Skeletal muscle satellite cell (primary cell): ENCODE results near the gene FAM83F.
"Not testable (repeated sequence)": the region's sequence is repeated elsewhere in the genome, so short reads cannot be mapped to it uniquely, and the experiment has no call there.

ENCODE experiments used
- H3K27me3 ChIP-seq: 2 replicates; pipeline ENCODE4 v1.7.0; 2013; ENCODE audit warnings: low read length; ENCODE audit not compliant: control insufficient read depth, insufficient read depth
- H3K36me3 ChIP-seq: 2 replicates; pipeline ENCODE4 v1.7.0; 2013; ENCODE audit warnings: mild to moderate bottlenecking, control low read depth, low read length; ENCODE audit not compliant: insufficient read depth
- H3K4me1 ChIP-seq: 2 replicates; pipeline ENCODE4 v1.7.0; 2013; ENCODE audit warnings: low read length; ENCODE audit not compliant: control insufficient read depth, insufficient read depth
- H3K4me2 ChIP-seq: 2 replicates; pipeline ENCODE4 v1.7.0; 2013; ENCODE audit warnings: mild to moderate bottlenecking, low read length
- H3K4me3 ChIP-seq: 2 replicates; pipeline ENCODE4 v1.7.0; 2013; ENCODE audit warnings: low read length
- H3K9ac ChIP-seq: 2 replicates; pipeline ENCODE4 v1.7.0; 2013; ENCODE audit warnings: mild to moderate bottlenecking, low read depth, low read length, moderate library complexity
- H3K9me3 ChIP-seq: replicated peaks from 2 replicates; pipeline ENCODE4 v1.7.0; 2013; ENCODE audit warnings: mild to moderate bottlenecking, control low read depth, low read length

Gene FAM83F

DNA sequence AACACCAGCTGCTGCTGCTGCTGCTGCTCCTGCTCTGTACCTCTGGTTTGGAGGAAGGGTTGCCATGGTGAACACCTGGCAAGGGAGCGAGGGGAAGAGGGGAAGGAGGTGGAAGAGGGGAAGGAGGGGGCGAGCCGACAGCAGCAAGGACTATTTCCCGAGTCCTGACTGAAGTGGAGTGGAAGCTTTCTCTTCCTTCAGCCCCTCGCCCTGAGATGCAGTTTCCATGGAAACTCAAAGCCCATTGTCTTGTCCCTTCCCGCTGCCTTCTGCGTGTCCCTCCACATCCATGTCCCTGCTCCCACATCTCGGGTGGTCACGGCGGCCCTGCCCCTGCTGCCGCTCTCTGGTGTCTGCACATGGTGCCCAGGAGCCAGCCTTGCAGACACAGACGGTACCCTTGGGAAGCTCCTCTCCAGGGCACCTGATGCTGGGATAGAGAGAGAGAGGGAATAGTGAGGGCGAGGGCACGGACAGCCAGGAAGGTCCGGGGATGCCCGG, 28.6 kb downstream of the FAM83F start:
- no peak overlapping the region for H3K4me3 ChIP-seq
- H3K27me3 ChIP-seq, result peaks cover 15% of the 10 kb centered on the region
- H3K9me3 ChIP-seq, result no peaks in the 10 kb centered on the region
- H3K4me1 ChIP-seq, result no peaks in the 10 kb centered on the region
- no peak overlapping the region for H3K4me2 ChIP-seq
- no peaks in the 10 kb centered on the region for H3K36me3 ChIP-seq
- no peak overlapping the region for H3K9ac ChIP-seq

DNA sequence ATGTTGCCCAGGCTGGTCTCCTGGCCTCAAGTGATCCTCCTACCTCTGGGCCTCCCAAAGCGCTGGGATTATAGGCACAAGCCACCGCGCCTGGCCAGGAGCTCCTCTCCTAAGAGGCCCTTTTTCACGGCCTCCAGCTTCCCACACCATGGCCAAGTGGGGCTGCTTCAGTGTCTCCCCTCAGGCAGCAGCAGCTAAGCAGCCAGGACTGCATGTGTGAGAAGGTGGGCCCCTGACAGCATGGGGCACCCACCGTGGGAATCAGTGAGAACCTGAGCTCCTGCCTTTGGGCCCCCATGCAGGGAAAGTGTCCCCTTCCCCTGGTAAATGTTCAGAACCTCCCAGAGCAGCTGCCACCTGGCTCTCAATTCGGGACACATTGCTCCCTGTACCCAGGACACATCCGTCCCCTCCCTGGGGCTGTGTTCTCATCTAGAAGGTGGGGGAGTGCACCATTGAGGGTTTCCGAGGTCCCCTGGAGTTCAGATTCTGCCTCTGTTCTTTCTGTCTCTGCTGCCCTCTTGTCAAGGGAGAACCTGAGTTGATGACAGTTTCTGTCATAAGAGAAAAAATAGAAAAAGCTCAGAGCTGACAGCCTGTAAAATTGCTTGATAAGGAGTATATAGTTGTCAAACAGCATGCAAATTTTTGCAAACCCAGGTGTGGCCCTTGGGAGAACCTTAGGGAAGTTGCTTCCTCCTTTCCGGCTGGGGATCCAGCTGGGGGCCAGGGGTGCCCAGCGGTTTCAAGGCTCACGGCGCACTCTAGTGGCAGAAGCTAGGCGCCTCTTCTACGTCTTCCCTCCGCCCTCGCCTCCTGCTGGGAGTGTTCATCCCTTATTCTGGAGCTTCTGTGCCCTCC, 29.7 kb downstream of the FAM83F start:
- H3K4me2 ChIP-seq, result no peak overlapping the region
- no peak overlapping the region for H3K4me3 ChIP-seq
- no peak overlapping the region for H3K9ac ChIP-seq
- H3K4me1 ChIP-seq, result no peaks in the 10 kb centered on the region
- no peaks in the 10 kb centered on the region for H3K9me3 ChIP-seq
- peaks cover 22% of the 10 kb centered on the region for H3K27me3 ChIP-seq
- no peaks in the 10 kb centered on the region for H3K36me3 ChIP-seq

DNA sequence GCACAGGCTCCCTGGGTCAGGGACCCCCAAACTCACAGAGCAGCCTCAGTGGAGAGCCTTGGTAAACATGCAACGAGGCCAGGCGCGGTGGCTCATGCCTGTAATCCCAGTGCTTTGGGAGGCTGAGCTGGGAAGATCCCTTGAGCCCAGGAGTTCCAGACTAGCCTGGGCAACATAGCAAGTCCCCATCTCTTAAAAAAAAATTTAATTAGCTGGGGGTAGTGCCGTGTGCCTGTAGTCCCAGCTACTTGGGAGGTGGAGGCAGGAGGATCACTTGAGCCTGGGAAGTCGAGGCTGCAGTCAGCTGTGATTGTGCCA, 30.3 kb downstream of the FAM83F start:
- H3K27me3 ChIP-seq, result peaks cover 23% of the 10 kb centered on the region
- H3K36me3 ChIP-seq, H3K9me3 ChIP-seq, H3K9ac ChIP-seq, H3K4me2 ChIP-seq, H3K4me1 ChIP-seq, H3K4me3 ChIP-seq: not testable (repeated sequence)

DNA sequence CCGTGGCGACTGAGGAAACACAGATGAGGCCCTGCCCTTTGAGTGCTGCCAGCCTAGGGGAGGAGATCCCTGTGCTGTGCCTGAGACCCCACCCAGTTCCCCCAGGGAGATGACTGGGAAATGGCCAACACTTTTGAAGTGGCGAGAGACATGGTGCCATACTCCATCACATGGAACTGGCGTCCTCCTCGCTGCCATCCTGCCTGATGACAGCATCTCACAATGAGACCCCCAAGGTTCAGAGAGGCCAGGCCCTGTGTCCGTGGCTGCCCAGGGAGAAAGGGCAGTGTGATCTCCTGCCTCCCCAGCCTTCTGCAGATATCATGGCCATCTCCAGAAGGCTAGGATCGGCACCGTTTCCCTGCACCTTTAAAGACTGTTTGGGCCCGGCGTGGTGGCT, 31.1 kb downstream of the FAM83F start:
- Histone ChIP-seq H3K4me1 (no peaks in the 10 kb centered on the region), H3K9ac (no peak overlapping the region), H3K36me3 (no peaks in the 10 kb centered on the region), H3K27me3 (peaks cover 23% of the 10 kb centered on the region), H3K4me2 (no peak overlapping the region), H3K9me3 (no peaks in the 10 kb centered on the region), H3K4me3 (no peak overlapping the region)

DNA sequence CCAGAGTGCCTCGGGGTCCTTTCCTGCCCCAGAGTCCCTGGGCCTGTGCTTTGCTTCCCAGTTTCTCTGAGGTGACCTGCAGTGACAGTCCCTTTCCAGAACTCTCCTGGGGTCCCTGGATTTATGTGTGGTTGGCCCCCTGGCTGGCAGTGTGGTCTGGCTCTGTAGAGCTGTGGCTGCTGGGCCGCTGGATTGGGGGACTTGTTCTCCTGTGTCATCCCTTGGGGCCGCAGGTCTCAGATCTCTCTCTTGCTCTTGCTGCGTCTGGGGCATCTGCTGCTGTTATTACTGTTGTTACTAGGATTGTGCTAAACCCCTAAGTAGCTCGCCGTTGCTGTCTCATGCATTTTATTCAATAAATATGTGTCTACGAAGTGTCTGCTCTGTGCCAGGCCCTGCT, 31.9 kb downstream of the FAM83F start:
- Histone ChIP-seq H3K36me3 (no peaks in the 10 kb centered on the region), H3K4me2 (no peak overlapping the region), H3K4me1 (no peaks in the 10 kb centered on the region), H3K9ac (no peak overlapping the region), H3K27me3 (peaks cover 23% of the 10 kb centered on the region), H3K9me3 (no peaks in the 10 kb centered on the region), H3K4me3 (no peak overlapping the region)

DNA sequence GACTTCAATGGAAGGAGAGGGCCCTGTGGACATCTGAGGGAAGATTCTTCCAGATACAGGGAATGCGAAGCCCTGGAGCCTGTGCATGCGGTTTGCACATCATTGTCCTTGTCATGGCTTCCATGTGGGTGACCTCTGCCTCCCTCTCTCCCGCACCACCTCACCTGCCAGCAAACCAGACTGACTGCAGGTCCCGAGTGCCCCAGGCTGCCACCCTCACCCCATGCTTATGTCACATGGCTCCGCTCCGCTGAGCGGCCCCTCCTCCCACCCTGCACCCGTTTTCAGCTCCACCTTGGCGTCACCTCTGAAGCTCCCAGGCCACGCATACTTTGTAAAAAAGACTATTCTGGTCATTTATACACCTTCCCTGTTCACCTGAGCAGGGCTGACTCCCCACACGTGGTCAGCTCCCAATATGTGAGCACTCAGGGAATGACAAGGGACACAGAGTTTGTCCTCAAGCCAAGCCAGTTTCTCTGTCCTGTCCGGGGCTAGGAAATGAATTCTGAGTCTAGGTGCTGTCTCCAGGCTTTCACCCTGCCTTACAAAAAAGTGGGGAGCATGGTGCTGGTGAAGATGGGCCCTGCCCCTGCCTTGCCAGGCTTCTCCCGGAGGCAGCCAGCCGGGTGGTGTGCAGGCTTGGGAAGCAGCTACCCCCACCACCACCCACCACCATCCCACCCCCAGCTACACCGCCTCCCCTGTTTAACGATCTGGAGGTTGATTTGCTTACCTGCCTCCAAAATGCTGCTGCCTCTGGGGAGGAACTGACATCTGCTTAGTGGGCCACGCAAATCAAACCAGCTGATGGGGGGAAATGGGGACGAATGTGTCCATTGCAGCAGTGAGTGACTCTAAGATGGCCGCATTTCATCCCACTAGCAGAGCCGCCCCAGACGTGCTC, 32.7 kb downstream of the FAM83F start:
- Histone ChIP-seq H3K27me3 (peaks cover 20% of the 10 kb centered on the region), H3K4me3 (no peak overlapping the region), H3K4me2 (no peak overlapping the region), H3K9me3 (no peaks in the 10 kb centered on the region), H3K9ac (no peak overlapping the region), H3K36me3 (no peaks in the 10 kb centered on the region), H3K4me1 (no peaks in the 10 kb centered on the region)

DNA sequence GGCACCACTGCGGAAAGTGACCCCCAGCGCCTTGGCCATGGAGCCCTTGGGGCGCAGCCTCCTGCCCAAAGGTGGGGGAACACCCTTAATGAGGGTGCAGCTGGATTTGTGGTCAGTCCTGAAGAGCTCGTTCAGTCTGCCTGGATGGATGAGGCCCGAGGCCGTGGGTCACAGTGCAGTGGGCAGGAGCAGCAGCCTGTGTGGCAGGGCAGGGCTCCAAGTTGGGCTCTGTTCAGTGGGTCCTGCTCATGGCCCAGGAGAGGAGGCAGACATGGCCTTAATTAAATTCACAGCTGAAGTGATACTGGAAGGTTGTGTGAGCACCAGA, 33.3 kb downstream of the FAM83F start:
- H3K4me3 ChIP-seq, result no peak overlapping the region
- no peaks in the 10 kb centered on the region for H3K4me1 ChIP-seq
- no peaks in the 10 kb centered on the region for H3K36me3 ChIP-seq
- no peak overlapping the region for H3K9ac ChIP-seq
- H3K4me2 ChIP-seq, result no peak overlapping the region
- peaks cover 19% of the 10 kb centered on the region for H3K27me3 ChIP-seq
- H3K9me3 ChIP-seq, result no peaks in the 10 kb centered on the region

DNA sequence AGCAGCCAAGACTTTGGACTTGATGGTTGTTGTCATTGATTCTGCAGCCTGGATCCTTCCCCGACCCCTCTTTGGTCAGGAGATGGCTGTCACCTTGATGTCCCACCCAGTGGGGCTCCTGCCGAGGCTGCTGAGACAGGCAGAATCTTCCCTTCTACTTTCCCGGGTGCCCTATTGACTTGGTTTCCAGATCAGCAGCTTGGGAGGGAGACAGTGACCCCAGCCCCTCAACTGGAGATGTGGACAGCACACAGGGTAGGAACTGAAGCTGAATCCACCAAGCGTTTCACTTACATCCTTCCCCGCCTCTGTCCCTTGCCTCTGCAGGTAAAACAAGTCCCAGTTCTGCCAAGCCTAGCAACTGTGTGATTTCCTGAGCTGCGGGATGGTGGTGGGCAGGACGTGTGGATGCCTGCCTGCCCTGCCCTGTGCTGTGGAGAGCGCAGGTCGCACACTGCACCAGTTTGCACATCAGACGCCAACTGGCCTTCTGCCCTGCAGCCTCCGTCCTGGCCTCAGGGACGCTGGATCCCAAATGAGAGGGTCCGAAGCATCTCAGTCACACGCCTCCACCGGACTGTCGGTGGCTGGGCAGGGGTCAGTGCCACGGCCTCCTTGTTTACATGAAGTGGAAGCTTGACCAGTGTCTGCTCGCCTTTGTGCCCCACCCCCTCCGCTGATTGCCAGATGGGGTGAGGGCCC, 34.6 kb downstream of the FAM83F start:
- no peak overlapping the region for H3K9ac ChIP-seq
- no peaks in the 10 kb centered on the region for H3K4me1 ChIP-seq
- H3K36me3 ChIP-seq, result no peaks in the 10 kb centered on the region
- H3K9me3 ChIP-seq, result no peaks in the 10 kb centered on the region
- peaks cover 29% of the 10 kb centered on the region for H3K27me3 ChIP-seq
- H3K4me3 ChIP-seq, result no peak overlapping the region
- H3K4me2 ChIP-seq, result no peak overlapping the region

DNA sequence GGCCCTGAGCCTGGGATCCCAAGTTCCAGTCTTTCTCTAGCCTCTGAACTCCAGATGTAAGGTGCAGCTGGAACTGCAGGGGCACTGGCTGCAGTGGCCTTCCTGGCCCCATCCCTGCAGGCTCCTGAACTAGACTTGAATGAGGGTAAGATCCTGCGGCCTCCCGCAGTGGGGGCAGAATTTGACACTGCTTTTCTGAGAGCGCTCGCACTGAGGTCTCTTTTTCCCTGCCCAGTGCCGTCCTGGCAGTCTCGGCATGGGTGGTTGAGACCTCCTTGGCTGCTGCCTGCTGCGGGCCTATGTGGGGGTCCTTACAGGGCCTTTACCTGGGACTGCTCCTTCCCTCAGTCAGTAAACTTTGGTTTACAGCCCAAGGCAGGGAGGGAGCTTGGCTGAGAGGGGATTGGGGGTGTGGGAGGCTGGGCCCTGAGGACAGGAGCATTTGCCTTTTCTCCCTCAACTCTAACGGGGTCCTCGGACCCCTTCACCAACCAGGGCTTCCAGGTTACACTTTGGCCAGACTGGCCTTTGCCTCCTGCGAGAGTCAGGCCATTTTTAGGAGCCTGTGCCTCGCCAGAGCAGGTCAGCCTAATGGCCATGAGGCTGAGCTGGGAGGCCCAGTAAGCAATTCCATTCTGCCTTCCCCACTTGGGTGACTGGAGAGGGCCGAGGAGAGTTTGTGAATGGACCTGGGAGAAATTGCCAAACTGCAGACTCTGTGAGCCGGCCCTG, 35.4 kb downstream of the FAM83F start:
- Histone ChIP-seq H3K4me3 (no peak overlapping the region), H3K4me1 (no peaks in the 10 kb centered on the region), H3K9ac (no peak overlapping the region), H3K4me2 (no peak overlapping the region), H3K9me3 (no peaks in the 10 kb centered on the region), H3K27me3 (peaks cover 38% of the 10 kb centered on the region), H3K36me3 (no peaks in the 10 kb centered on the region)

DNA sequence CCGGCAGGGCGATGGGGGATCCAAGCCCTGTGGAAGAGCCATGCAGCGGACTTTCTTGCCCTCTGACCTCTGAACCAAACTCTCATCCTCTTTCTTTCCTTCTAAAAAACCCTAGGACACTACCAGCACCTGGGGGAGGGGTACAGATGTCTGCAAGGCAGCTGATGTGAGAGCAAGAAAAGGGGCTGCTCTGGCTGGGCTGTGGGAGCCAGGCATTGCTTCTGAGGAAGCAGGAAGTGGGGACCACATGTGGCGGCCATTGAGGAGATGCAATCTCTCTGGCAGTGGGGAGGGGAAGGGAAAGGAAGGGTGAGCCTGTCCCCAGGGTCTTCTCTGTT, 36.0 kb downstream of the FAM83F start:
- no peaks in the 10 kb centered on the region for H3K9me3 ChIP-seq
- no peak overlapping the region for H3K9ac ChIP-seq
- no peaks in the 10 kb centered on the region for H3K36me3 ChIP-seq
- H3K4me3 ChIP-seq, result no peak overlapping the region
- H3K4me1 ChIP-seq, result no peaks in the 10 kb centered on the region
- H3K4me2 ChIP-seq, result no peak overlapping the region
- peaks cover 43% of the 10 kb centered on the region for H3K27me3 ChIP-seq
